HCEC 1CT (cell line): Measurements from ENCODE around the gene TPSD1.
"Not testable (repeated sequence)": the region's sequence is repeated elsewhere in the genome, so short reads cannot be mapped to it uniquely, and the experiment has no call there.

Experiments
- DNase-seq: peaks from one replicate; pipeline ENCODE4 v3.0.0-alpha.2; 2017

TPSD1 gene

GRCh38 chr16:1255276-1256122 is at the start of gene TPSD1:
TPSD1 (plus strand) TSS chr16:1256069; CDS start chr16:1256281, 212 bp downstream.
- not testable (repeated sequence) for DNase-seq

DNA sequence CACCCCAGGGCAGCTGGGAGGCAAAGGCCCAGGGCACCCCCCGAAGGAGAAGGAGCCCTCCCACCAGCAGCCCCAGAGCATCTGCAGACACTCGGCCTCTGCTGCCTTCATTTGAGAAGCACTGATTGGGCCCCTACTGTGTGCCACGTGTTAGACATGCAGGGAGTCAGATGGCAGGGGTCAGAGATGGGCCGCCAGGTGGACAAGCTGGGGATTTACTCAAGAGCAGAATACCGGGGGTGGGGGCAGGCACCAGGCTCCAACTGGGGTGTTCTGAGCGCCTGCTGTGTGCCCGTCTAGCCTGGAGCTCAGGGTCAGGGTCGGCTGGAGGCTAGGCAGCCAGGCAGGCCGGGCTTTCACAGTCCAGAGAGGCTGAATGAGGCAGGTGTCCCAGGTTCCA is 49.5 kb upstream of the TPSD1 start:
- no peak for DNase-seq

GRCh38 chr16:1206786-1207185 is 49.1 kb upstream of the TPSD1 start:
- DNase-seq: no peak

DNA sequence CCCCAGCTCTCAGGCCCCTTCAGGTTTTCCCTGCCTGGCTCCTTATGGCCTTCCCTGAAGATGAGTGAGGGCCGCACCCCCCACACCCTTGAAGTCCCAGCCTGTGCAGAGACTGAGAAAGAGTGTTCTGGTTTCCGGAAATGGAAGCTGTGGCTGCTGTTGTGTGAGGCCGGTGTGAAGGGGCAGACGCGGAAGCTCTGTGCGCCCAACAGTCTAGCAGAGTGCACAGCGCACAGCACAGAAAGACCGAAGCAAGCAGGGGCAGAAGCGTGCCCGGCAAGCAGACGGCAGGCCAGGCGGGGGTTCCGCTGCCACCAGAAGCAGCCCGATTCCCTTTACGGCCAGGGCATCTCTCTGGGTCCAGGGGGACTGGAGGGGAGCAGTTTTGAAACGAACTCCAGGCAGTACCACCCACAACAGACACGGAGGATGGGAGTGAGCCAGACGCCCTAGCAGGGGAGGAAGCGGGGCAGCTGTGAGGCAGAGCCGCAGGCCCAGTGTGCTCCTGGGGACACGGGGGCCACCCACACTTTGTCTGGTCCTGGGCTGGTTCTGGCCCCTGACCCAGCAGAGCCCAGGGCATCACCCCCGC is 47.5 kb upstream of the TPSD1 start:
- no peak for DNase-seq

- DNase-seq: no peak
Observed at GRCh38 chr16:1209081-1209480, 46.8 kb upstream of the TPSD1 start.

DNA sequence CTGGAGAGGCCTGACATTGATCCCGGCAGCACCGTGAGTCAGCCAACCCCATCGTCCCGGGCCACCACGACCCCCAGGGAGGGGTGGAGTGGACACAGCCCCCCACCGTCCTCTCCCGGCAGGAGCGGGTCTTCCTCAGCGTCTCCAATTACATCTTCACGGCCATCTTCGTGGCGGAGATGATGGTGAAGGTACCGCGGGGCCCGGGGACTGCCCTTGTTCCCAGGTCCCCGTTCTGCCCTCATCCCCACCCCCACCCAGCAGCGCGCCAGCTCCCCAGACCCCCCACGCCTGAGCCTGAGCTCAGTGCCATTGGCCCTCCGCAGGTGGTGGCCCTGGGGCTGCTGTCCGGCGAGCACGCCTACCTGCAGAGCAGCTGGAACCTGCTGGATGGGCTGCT is 45.4 kb upstream of the TPSD1 start:
- DNase-seq: no peak

DNA sequence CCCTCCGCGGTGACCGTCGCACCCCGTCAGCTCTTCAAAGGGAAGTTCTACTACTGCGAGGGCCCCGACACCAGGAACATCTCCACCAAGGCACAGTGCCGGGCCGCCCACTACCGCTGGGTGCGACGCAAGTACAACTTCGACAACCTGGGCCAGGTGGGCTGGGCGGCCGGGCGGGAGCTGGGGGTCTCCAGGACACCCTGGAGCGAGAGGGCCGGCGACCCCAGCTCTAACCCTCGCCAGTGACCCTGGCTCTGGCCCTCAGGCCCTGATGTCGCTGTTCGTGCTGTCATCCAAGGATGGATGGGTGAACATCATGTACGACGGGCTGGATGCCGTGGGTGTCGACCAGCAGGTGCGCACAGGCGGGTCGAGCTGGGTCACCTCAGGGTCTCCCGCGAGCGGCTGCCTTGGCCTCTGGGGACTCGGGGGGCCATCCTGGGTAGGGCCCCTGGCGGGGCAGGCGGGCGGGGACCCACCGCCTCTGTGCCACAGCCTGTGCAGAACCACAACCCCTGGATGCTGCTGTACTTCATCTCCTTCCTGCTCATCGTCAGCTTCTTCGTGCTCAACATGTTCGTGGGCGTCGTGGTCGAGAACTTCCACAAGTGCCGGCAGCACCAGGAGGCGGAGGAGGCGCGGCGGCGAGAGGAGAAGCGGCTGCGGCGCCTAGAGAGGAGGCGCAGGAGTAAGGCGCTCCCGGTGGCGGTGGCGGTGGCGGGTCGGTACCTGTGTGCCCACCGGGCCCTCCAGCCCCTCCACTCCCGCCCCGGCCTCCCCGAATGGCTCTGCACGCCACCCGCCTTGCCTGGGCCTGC is 44.2 kb upstream of the TPSD1 start:
- no peak for DNase-seq

DNA sequence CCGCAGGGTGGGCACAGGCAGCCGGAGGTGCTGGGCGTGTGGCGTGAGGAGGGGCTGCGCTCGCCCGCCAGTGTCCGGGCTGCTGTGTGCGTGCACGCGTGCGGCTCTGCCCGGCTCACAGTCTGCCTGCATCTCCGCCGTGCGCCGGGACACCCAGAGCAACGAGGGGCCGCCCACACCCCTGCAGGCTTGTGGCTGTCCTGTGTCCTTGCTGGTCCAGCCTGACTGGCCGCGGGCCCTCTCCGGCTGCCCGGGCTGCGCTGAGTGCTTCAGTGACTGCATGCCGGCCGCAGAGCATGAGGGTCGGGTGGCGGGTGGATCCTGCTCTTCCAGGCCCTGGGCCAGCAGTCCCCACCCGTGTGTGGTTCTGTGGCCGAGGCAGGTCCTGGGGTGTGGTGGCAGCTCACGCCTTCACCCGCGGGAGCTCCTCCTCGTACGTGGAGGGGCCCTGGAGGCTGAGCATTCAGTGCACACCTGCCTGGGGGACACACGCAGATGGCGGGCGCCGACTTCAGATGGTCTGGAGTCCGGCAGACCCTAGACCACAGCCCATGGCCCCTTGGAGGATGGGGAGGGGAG is 43.2 kb upstream of the TPSD1 start:
- no peak for DNase-seq

DNA sequence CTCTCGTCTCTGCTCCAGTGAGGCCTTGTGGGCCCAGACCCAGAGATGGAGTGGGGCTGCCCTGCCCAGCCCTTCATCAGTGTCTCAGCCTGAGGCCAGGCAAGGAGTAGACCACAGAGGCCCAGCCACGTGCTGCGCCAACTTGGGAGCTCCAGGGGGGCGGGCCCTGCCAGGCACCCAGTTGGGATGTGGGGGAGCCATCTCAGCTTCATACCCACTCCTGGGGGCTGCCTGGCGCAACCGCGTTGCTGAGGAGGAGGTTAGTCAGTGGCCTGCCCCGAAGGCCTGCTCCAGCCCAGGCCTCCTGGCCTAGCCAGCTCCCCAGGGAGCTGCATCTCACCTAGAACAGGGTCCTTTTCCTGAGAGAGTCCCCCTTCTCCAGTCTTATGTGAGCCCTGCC is 42.6 kb upstream of the TPSD1 start:
- no peak for DNase-seq

DNA sequence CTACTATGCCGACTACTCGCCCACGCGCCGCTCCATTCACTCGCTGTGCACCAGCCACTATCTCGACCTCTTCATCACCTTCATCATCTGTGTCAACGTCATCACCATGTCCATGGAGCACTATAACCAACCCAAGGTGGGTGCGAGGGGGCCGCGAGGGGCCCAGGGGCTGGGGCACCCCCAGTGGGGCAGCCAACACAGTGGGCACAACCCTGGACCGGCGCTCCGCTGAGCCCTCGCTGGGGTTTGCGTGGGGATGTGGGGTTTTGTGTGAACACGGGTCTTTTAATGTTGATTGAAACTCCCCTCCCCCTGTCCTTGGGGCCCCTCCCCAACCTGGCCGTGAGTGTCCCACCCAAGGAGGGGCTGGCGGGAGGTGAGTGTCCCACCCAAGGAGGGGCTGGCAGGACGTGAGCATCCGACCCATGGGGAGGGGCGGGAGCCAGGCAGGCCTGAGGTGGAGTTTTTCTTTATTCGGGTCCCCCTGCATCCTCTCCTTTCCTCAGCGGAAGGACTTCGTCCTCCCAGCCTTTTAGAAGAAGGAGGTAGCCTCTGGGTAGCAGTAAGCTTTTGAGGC is 42.0 kb upstream of the TPSD1 start:
- DNase-seq: no peak

DNA sequence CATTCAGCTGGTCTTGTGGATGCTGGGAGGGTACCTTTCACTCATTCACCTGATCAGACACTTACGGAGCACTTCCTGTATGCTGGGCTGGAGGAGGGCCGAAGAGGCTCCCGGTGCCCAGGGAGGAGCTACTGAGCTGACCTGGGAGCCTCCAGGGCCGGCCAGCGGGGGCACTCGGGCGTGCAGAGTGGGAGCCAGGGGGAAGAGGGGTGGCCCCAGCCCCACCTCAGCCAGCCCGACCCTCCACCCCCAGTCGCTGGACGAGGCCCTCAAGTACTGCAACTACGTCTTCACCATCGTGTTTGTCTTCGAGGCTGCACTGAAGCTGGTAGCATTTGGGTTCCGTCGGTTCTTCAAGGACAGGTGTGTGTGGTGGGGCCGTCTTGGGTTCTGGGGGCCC is 41.1 kb upstream of the TPSD1 start:
- DNase-seq: no peak

GRCh38 chr16:1215574-1216295 is 40.1 kb upstream of the TPSD1 start:
- no peak for DNase-seq

GRCh38 chr16:1216296-1216619 is 39.6 kb upstream of the TPSD1 start:
- no peak for DNase-seq

DNA sequence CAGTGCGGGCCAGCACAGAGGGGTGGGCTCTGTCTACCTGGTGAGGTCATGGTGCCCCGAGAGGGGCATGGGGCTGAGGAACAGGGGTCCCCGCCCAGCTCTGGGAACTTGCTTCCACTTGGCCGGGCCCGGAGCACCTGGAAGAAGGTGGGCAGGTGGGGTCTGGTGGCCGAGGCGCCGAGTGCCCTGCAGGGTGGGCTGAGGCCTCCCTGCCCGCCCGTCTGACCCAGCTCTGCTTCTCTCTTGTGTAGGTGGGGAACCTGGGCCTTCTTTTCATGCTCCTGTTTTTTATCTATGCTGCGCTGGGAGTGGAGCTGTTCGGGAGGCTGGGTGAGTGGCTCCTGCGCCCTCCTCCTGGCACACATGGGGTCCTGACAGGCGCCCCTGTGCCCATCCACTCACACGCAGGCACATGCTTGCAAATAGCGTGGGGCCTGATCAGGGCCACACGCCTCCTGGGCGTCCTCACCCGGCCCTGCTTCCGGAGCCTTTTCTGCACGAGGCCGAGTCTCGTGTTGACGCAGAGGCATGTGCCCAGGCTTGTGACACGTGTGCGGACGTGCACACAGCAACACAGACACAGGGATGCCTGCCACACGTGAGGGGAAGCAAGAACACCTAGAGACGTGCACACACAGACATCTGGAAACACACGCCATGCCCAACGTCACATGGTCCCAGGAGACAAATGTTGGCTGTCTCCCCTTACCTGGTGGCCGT is 39.0 kb upstream of the TPSD1 start:
- DNase-seq: no peak

DNA sequence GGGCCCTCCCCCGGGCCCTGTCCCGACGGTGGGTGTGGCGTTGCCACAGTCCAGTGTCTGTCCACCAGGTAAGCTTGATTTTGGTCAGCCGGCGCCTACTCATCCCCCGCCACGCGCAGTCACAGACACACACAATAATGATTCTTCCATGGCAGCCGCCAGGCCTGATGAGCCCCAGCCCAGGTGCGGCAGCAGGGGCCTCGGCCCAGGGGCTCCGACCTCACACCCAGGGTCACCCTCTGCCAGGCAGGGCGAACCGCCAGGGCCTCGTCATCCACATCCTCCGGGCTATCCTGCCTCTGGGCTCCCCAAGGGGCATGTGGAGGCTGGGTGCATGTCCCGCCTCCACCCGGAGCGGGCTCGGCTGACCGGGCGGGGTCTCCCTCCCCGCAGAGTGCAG is 38.3 kb upstream of the TPSD1 start:
- no peak for DNase-seq

DNA sequence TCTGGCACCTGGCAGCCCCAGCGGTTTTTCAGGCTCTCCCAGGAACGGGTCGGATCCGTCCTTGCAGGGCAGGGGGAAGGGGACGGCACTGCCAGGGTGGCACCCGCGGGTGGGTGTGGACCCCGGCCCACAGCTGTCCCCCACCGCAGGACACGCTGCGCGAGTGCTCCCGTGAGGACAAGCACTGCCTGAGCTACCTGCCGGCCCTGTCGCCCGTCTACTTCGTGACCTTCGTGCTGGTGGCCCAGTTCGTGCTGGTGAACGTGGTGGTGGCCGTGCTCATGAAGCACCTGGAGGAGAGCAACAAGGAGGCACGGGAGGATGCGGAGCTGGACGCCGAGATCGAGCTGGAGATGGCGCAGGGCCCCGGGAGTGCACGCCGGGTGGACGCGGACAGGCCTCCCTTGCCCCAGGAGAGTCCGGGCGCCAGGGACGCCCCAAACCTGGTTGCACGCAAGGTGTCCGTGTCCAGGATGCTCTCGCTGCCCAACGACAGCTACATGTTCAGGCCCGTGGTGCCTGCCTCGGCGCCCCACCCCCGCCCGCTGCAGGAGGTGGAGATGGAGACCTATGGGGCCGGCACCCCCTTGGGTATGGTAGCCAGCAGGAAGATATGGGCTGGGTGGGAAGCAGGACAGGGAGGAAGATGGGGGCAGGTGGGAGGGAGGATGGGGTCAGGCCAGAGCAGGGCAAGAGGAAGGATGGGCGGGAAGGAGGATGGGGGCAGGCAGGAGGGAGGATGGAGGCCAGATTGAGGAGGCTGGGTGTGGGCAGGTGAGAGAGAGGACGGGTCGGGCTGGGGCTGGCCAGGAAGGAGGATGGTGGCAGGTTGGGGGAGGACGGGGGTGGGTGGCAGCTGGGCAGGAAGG is 37.6 kb upstream of the TPSD1 start:
- no peak for DNase-seq

DNA sequence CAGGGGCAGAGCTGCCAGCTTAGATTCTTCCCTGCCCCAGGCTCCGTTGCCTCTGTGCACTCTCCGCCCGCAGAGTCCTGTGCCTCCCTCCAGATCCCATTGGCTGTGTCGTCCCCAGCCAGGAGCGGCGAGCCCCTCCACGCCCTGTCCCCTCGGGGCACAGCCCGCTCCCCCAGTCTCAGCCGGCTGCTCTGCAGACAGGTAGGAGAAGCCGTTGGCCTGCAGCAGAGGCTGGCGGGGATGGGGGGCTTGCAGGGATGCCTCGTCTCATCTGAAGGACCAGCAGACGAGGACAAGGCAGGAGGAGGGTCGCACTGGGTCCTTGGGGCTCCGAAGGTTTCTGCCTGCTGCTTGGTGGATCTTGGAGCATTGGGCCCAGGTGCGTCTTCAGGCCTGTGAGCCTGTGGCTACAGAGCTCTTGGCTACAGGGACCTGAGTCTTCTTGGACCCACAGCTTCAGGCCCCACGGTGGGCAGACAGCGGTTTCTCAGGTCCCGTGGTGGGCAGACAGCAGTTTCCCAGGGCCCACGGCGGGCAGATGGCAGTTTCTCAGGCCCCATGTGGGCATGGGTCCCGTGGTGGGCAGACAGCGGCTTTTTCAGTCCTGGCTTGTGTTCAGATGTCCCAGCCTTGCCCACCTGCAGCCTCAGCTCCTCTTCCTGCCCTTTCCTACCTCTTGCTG is 36.8 kb upstream of the TPSD1 start:
- DNase-seq: no peak

DNA sequence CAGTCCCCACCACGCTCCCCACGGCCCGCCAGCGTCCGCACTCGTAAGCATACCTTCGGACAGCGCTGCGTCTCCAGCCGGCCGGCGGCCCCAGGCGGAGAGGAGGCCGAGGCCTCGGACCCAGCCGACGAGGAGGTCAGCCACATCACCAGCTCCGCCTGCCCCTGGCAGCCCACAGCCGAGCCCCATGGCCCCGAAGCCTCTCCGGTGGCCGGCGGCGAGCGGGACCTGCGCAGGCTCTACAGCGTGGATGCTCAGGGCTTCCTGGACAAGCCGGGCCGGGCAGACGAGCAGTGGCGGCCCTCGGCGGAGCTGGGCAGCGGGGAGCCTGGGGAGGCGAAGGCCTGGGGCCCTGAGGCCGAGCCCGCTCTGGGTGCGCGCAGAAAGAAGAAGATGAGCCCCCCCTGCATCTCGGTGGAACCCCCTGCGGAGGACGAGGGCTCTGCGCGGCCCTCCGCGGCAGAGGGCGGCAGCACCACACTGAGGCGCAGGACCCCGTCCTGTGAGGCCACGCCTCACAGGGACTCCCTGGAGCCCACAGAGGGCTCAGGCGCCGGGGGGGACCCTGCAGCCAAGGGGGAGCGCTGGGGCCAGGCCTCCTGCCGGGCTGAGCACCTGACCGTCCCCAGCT is 35.7 kb upstream of the TPSD1 start:
- no peak for DNase-seq

DNA sequence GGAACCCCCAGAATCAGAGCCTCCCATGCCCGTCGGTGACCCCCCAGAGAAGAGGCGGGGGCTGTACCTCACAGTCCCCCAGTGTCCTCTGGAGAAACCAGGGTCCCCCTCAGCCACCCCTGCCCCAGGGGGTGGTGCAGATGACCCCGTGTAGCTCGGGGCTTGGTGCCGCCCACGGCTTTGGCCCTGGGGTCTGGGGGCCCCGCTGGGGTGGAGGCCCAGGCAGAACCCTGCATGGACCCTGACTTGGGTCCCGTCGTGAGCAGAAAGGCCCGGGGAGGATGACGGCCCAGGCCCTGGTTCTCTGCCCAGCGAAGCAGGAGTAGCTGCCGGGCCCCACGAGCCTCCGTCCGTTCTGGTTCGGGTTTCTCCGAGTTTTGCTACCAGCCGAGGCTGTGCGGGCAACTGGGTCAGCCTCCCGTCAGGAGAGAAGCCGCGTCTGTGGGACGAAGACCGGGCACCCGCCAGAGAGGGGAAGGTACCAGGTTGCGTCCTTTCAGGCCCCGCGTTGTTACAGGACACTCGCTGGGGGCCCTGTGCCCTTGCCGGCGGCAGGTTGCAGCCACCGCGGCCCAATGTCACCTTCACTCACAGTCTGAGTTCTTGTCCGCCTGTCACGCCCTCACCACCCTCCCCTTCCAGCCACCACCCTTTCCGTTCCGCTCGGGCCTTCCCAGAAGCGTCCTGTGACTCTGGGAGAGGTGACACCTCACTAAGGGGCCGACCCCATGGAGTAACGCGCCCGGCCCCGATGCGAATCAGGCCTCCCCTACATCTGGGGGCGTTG is 34.8 kb upstream of the TPSD1 start:
- no peak for DNase-seq
